Lung (tissue), 12 donors: ENCODE measurements around the gene SLC10A1. TPM values are rescaled to one million over a fixed set of nuclear protein-coding genes. Genes with fewer than 3 reads are reported as not detected.
A peak's percentile ranks its signal among the peaks of the same experiment; 100 is the strongest.

Source experiments
- ATAC-seq: fragments of 200-7000 bp; cut with Tn5 transposase; one replicate; pipeline ENCODE4 v1.9.1; 2020; ENCODE audit warnings: moderate number of reproducible peaks; ENCODE audit not compliant: insufficient read depth, low FRiP score
- DNase-seq, 3 donors: peaks; one replicate each; pipeline ENCODE4 v3.0.0-alpha.2; 2013 to 2017
- H3K27ac ChIP-seq, 2 donors: one replicate each; pipeline ENCODE4 v1.5.1; 2013; ENCODE audit warnings: mild to moderate bottlenecking in 2 of 2, moderate library complexity in 2 of 2, control low read depth in 1 of 2, inconsistent platforms in 1 of 2, low read depth in 1 of 2, low read length in 1 of 2
- H3K27me3 ChIP-seq, 3 donors: one replicate each; pipeline ENCODE4 v1.5.1; 2013; ENCODE audit warnings: low read length in 2 of 3; ENCODE audit not compliant: control insufficient read depth in 3 of 3, insufficient read depth in 3 of 3
- H3K36me3 ChIP-seq, 4 donors: one replicate each; pipeline ENCODE4 v1.5.1; 2013; ENCODE audit warnings: low read length in 4 of 4, mild to moderate bottlenecking in 1 of 4, moderate library complexity in 1 of 4; ENCODE audit not compliant: control insufficient read depth in 4 of 4, insufficient read depth in 4 of 4
- H3K4me1 ChIP-seq, 5 donors: one replicate each; pipeline ENCODE4 v1.5.1; 2013; ENCODE audit warnings: low read length in 5 of 5, mild to moderate bottlenecking in 2 of 5, moderate library complexity in 1 of 5; ENCODE audit not compliant: control insufficient read depth in 5 of 5, insufficient read depth in 5 of 5
- H3K4me3 ChIP-seq: one replicate; pipeline ENCODE4 v1.5.1; 2013; ENCODE audit warnings: mild to moderate bottlenecking, control low read depth, moderate library complexity
- H3K9ac ChIP-seq, 2 donors: one replicate each; pipeline ENCODE4 v1.5.1; 2013; ENCODE audit warnings: low read length in 2 of 2, control low read depth in 1 of 2; ENCODE audit not compliant: insufficient read depth in 1 of 2
- H3K9me3 ChIP-seq, 4 donors: one replicate each; pipeline ENCODE4 v1.5.1; 2013; ENCODE audit warnings: low read length in 3 of 4, mild to moderate bottlenecking in 1 of 4, moderate library complexity in 1 of 4; ENCODE audit not compliant: control insufficient read depth in 4 of 4, insufficient read depth in 3 of 4
- CTCF ChIP-seq: IDR thresholded peaks from 2 replicates; pipeline ENCODE4 v1.5.1; 2012; ENCODE audit warnings: mild to moderate bottlenecking; ENCODE audit errors: control extremely low read depth, extremely low read depth
- WGBS, 2 donors: extraction: QIAGEN DNeasy Blood & Tissue Kit; methylation state at CpG; one replicate each; pipeline ENCODE4 v1.1.7; 2013; 5-methylcytosine and 5-hydroxymethylcytosine counted together
- polyA plus RNA-seq, 2 donors: library from polyadenylated mRNA; stranded (reverse); fragments of 200-250 nt; gene quantifications; one replicate each; pipeline ENCODE4 v1.2.1, GENCODE V29; 2013
- total RNA-seq, 2 donors: library from RNA; depleted of rRNA in 1 of 2; stranded (reverse); fragments of >200 nt in 1 of 2; gene quantifications; one replicate each; pipeline ENCODE4 v1.2.1, GENCODE V29; 2014 to 2021
- donor health status: control.
- donor health status: control.
- donor health status: Bipolar disorder and iron deficiency.
- donor health status: healthy.
- donor health status: DM: yes; HTN: yes; CAD: no.

SLC10A1 gene
- total and polyA plus RNA-seq, 4 donors, result not detected

- no peaks in the 10 kb centered on the region for H3K36me3 ChIP-seq
- H3K9ac ChIP-seq, result no peak overlapping the region
- TF ChIP-seq CTCF, result peak; percentile 68
- ATAC-seq (peak; percentile 78), DNase-seq (peak; percentile 49 to 73 (median 71))
- H3K4me3 ChIP-seq, result no peak overlapping the region
- no peak overlapping the region for H3K27ac ChIP-seq
- WGBS, 2 donors, result 8 to 10% methylated on average over 11 of the region's 11 CpGs
- peaks cover 0 to 4% (median 0%) of the 10 kb centered on the region in 3 donors for H3K27me3 ChIP-seq
- H3K9me3 ChIP-seq, result no peaks in the 10 kb centered on the region
- H3K4me1 ChIP-seq, result no peaks in the 10 kb centered on the region
Measured at GRCh38 chr14:69818758-69819191, 21.7 kb upstream of the SLC10A1 start.

- Histone ChIP-seq H3K4me3 (no peak overlapping the region), H3K4me1 (no peaks in the 10 kb centered on the region), H3K9ac (no peak overlapping the region), H3K27me3 (peaks cover 0 to 4% (median 0%) of the 10 kb centered on the region in 3 donors), H3K27ac (no peak overlapping the region), H3K9me3 (no peaks in the 10 kb centered on the region), H3K36me3 (no peaks in the 10 kb centered on the region)
- no peak for DNase-seq
- 80 to 90% methylated on average over 5 of the region's 5 CpGs for WGBS, 2 donors
- no peak for ATAC-seq
- TF ChIP-seq CTCF, result no peak
Measured at GRCh38 chr14:69816216-69816615, 19.2 kb upstream of the SLC10A1 start.

- no peaks in the 10 kb centered on the region for H3K36me3 ChIP-seq
Measured at GRCh38 chr14:69815556-69815955, 18.5 kb upstream of the SLC10A1 start.

More at GRCh38 chr14:69815556-69815955, 18.5 kb upstream of the SLC10A1 start:
- Histone ChIP-seq H3K27ac (no peak overlapping the region), H3K9me3 (no peaks in the 10 kb centered on the region), H3K9ac (no peak overlapping the region), H3K27me3 (peaks cover 0 to 4% (median 0%) of the 10 kb centered on the region in 3 donors), H3K4me1 (no peaks in the 10 kb centered on the region), H3K4me3 (no peak overlapping the region)
- no peak for TF ChIP-seq CTCF
- DNase-seq (no peak), ATAC-seq (no peak)
- WGBS, 2 donors, result 54% methylated on average over 5 of the region's 5 CpGs
